ENCODE results near the gene ROBO2.

GRCh38 chr3:77362936-77363335 lies 323.0 kb downstream of the ROBO2 start:
- no peak for TF ChIP-seq CTCF (IDR thresholded peaks at IDR 0.05; ENCODE audit: poor library complexity)
- no peak for TF ChIP-seq EZH2 (IDR thresholded peaks at IDR 0.05; ENCODE audit: borderline replicate concordance)

All from hepatocyte (in vitro differentiated cells).